GM03348 (cell line): Measurements from ENCODE around the gene SOD3.

Experiments
- DNase-seq: peaks from one replicate; pipeline ENCODE4 v3.0.0; 2012; ENCODE audit warnings: low spot score

SOD3 gene

DNA sequence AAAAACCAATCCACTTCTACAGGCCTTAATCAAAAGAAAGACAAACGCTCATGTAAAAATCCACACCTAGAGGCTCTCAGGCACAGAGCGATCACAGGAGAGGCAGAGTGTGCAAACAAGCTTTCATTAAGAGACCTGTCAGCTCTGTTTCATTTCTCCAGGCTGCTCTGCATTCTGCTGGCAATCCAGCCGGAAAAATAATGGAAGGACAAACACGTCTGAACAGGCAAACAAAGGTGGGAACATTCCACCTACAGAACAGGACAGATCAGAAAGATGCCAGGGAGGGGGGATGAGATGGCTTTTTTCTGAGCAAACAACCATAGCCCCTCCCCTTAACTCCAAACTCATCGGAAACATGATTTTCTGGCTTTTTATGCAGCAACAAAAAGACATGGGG lies 9.7 kb downstream of the SOD3 start:
- DNase-seq, result no peak

- DNase-seq, result no peak
Observed at GRCh38 chr4:24805566-24805965, 10.2 kb downstream of the SOD3 start.

DNA sequence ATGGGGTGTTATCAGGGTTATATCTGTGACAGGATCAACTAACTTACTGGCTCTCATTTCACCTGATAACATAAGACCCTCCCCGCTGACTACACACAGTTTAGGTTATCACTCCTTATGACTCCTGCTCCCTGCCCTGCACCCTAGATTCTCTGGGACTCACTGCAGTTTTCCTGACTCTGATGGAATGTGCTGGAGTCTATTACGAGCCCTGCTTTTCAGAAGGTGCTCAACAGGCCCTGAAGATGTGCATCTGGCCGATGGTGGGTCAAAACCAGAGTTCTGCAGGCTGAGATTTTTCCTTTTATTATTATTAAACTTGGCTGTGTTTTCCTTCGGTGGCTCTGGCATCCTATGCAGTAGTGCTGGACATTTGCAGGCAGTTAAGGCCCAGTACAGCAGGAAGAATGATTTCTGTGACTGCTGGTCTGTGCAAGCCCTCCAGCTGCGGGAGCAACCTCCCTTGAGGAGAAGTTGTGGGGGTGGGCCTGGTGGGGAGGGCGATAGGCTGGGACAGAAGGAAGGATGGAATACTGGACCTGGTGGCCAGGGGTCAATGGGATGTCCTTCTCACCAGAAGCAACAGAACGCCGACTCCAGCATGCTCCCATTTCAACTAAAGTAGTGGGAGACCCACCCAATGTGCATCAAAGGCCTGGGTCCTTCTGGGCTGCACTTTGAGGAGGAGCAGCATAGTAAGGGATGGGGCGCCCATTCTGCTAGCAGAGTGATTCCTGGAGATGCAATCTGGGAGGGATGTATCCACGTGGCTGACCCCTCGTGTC lies 11.0 kb downstream of the SOD3 start:
- no peak for DNase-seq

DNA sequence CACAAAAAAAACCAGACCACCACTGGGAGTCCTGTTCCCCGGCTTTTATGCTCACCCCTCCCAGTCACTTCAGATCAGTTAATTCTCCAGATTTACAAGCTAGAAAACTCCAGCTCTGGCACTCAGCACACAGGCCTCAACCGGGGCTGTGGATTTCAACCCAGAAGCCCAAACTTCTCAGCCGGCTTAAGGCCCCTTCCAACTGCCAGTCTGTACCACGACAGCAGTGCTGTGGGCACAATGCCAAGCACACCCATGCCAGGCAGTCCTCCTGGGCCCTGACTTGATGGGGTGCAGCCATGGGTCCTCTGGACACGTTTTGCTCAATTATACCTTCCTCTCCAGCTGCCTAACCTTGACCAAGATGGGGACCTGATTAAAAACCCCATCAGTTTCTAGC lies 12.2 kb downstream of the SOD3 start:
- no peak for DNase-seq

GRCh38 chr4:24808261-24808660 lies 12.9 kb downstream of the SOD3 start:
- DNase-seq, result no peak

DNA sequence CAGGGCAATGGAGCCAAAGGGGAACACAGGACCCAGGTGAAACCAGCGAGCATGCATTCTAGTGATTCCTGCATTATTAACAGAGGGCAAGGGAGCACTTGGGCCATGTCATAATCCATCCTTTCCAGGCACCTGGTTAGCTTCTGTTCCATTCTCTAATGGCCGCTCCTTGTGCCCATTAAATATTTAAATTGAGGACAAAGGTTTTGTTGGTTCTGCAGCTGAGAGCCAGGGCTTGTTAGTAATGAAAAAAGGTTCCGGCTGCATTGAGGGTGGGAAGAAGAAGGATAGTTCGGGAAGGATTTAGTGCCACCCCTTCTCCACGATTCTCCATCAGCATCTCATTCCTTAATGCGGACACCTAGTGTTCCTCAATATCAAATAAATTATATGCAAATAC lies 13.6 kb downstream of the SOD3 start:
- no peak for DNase-seq

- DNase-seq, result no peak
Observed at GRCh38 chr4:24809376-24809775, 14.0 kb downstream of the SOD3 start.

DNA sequence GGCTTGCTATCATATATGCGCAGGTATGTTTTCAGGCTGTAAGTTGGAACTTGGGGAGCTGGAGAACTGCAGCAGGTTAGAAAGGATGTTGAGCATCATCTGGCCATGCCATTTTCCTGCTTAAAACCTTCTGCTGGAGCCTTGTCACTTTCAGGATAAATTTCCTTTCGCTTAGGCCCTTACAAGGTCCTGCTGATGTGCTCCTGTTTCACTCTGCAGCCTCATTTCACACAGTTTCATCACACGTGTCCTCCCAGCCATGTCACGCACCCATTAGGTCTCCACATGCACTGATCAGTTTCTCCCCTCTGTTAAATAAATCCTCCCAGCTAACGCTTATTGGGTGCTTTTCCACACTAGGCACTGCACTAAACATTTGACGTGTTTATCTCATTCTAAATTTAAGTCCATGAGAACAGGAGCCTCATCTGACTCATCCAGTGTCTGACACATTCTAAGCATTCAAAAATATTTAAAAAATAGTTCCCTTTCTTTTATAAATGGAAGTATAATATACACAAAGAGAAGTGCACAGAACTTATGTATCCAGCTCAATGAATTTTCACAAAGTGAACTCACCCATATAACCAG lies 14.5 kb downstream of the SOD3 start:
- peak; percentile 36 for DNase-seq

- no peak for DNase-seq
Observed at GRCh38 chr4:24810871-24811631, 15.7 kb downstream of the SOD3 start.

GRCh38 chr4:24813732-24814131 lies 18.4 kb downstream of the SOD3 start:
- DNase-seq, result no peak

GRCh38 chr4:24816797-24817196 lies 21.4 kb downstream of the SOD3 start:
- peak; percentile 28 for DNase-seq

DNA sequence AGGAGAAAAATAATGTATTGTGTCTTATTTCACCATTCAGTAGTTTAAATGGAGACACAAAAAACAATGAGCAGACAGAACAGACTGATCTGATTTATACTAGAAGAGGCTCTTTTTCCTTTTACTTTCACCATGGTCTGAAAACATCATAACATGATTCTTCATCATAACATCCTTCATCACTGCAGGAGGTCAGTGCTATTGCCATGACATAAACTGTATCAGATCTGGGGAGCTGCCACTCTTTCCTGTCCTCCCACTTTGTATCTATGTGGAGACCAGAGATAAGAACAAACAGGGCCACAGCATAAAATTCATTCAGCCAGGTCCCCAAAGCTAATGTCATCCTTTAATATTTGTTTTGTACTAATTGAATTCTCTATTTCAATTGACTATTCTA lies 25.2 kb downstream of the SOD3 start:
- no peak for DNase-seq

GRCh38 chr4:24824720-24825119 lies 29.3 kb downstream of the SOD3 start:
- DNase-seq, result no peak

GRCh38 chr4:24831637-24832036 lies 36.3 kb downstream of the SOD3 start:
- no peak for DNase-seq

DNA sequence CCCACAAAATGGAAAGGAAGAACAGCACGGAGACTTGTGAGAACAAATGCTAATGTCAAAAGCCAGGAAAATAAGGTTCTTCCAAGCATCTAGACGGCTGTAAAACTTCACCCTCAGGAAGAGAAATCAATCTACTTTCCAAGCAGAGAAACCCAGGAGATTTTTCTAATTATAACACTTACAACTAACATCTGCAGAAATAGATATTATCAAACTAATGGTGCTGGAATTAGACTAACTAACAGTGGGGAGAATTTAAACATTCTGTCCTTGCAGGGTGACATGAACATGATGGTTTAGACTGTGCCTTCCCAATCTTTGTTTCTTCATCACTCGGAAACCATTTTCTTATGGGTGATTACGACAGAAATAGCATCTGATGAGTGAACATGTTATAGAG lies 40.3 kb downstream of the SOD3 start:
- DNase-seq, result no peak

DNA sequence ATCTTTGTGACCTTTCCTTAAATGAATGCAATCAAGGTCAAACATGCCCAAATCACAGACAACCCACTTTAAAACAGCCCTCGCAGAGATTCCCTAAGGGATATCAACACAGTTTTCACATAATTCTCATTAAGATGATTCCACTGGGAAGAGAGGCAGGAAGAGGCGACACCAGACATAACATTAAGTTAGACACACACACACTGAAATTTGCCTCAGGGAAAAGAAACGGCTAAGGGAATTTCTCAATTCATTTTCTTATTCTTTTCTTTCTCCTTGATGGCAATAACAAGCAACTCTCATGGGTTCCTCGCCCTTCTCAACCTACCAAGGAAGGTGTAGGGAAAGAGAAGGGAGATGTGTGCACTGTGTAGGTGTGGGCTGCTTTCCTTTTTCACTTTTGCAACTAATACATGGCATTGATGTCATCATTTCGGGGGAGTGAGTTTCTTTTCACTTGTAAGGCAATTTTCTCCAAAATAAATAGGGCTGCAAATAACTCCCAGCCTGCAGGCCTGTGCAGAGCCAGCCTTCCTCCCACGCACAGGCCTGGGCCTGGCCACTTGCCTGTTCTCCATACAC lies 41.4 kb downstream of the SOD3 start:
- DNase-seq, result no peak

- DNase-seq, result no peak
Observed at GRCh38 chr4:24837336-24837735, 42.0 kb downstream of the SOD3 start.

GRCh38 chr4:24837781-24838180 lies 42.4 kb downstream of the SOD3 start:
- no peak for DNase-seq

DNA sequence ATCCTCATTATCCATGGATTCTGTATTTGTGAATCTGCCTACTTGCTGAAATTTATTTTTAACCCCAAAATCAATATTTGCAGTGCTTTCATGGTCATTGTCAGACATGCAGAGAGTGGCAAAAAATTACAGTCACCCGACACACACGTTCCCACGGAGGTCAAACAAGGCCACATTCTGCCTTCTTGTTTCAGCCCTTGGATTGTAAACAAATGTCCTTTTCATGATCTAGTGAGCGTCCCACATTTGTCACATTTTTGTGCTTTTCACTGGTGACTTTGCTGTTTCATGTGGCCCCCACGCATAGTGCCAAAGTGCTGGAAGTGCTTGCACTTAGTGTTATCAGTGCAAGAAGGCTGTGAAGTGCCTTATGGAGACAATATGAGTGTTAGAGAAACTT lies 45.0 kb downstream of the SOD3 start:
- DNase-seq, result no peak

- no peak for DNase-seq
Observed at GRCh38 chr4:24840826-24841543, 45.6 kb downstream of the SOD3 start.

DNA sequence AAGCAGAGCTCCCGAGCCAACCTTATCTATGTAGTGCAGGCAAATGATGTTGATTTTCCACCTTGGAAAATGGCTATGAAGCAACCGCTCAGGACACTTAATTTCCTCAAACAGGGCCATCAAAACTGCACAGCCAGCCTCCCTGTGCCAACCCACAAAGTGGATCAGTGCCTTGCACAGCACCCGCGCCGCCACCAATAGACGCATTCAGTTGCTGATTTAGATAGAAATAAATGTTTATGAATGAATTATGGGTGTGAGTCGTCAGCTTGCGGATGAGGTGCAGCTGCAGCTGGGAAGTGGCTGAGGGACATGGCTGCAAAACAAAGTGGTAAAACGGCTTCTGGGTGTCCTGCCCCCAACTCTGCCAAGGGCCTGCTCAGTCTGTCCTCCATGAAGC lies 47.0 kb downstream of the SOD3 start:
- no peak for DNase-seq

- DNase-seq, result no peak
Observed at GRCh38 chr4:24843096-24843495, 47.7 kb downstream of the SOD3 start.
